ENCODE measurements around the gene GPR25. TPM values are rescaled to one million over a fixed set of nuclear protein-coding genes. Genes with fewer than 3 reads are reported as not detected.

The GPR25 gene
- total and polyA plus RNA-seq, 10 of the 15 experiments (the other 5 are each of a cell fraction or from before 2014, with no cell fraction given): not detected

DNA sequence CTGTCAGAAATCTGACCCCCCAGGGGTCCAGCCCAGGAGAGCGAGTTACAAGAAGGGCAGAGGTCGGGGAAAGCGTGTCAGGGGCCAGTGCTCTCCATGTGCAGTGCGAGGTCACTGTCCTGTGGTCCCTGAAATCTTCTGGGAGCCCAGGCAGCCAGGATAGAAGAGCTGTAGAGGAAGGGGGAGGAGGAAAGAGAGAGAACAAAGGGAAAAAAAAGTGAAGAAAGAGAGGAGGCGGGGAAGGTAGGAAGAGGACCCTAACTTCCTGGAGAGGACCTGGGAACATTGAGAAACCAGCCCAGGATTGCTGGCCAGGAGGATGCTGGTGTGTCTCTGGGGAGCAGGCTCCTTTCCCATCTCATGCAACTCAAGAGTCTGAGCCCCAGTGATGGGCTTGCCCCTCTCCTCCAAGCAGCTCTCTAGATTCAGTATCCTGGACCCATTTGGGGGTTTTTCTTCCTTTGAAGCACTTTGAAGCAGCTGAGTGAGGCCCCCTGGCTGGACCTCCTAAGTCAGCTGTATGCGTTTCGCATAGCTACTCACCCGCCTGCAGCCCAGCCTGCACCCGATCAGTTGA, 15.1 kb downstream of the GPR25 start (continued):
- TF ChIP-seq, protein P1, sequence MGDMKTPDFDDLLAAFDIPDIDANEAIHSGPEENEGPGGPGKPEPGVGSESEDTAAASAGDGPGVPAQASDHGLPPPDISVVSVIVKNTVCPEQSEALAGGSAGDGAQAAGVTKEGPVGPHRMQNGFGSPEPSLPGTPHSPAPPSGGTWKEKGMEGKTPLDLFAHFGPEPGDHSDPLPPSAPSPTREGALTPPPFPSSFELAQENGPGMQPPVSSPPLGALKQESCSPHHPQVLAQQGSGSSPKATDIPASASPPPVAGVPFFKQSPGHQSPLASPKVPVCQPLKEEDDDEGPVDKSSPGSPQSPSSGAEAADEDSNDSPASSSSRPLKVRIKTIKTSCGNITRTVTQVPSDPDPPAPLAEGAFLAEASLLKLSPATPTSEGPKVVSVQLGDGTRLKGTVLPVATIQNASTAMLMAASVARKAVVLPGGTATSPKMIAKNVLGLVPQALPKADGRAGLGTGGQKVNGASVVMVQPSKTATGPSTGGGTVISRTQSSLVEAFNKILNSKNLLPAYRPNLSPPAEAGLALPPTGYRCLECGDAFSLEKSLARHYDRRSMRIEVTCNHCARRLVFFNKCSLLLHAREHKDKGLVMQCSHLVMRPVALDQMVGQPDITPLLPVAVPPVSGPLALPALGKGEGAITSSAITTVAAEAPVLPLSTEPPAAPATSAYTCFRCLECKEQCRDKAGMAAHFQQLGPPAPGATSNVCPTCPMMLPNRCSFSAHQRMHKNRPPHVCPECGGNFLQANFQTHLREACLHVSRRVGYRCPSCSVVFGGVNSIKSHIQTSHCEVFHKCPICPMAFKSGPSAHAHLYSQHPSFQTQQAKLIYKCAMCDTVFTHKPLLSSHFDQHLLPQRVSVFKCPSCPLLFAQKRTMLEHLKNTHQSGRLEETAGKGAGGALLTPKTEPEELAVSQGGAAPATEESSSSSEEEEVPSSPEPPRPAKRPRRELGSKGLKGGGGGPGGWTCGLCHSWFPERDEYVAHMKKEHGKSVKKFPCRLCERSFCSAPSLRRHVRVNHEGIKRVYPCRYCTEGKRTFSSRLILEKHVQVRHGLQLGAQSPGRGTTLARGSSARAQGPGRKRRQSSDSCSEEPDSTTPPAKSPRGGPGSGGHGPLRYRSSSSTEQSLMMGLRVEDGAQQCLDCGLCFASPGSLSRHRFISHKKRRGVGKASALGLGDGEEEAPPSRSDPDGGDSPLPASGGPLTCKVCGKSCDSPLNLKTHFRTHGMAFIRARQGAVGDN (IDR thresholded peaks at IDR 0.05): no peak
- TF ChIP-seq SP1 (IDR thresholded peaks at IDR 0.05; ENCODE audit: low read depth, low read length) (no peak), MEF2B (IDR thresholded peaks at IDR 0.05; ENCODE audit: partially characterized antibody, poor library complexity, severe bottlenecking) (no peak), ESRRA (IDR thresholded peaks at IDR 0.05; ENCODE audit: low read length) (no peak), SREBF2 (IDR thresholded peaks at IDR 0.05; ENCODE audit: low read length) (no peak), MEF2A (IDR thresholded peaks at IDR 0.05; ENCODE audit: insufficient read depth, low read depth, low read length) (no peak), RAD51 (IDR thresholded peaks at IDR 0.05) (no peak), ZZZ3 (IDR thresholded peaks at IDR 0.05; ENCODE audit: control insufficient read depth, insufficient read length, low read depth) (no peak)
- TF ChIP-seq, protein P2, sequence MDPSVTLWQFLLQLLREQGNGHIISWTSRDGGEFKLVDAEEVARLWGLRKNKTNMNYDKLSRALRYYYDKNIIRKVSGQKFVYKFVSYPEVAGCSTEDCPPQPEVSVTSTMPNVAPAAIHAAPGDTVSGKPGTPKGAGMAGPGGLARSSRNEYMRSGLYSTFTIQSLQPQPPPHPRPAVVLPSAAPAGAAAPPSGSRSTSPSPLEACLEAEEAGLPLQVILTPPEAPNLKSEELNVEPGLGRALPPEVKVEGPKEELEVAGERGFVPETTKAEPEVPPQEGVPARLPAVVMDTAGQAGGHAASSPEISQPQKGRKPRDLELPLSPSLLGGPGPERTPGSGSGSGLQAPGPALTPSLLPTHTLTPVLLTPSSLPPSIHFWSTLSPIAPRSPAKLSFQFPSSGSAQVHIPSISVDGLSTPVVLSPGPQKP (IDR thresholded peaks at IDR 0.05; ENCODE audit: low read depth, low read length): no peak
- TF ChIP-seq, protein P3, sequence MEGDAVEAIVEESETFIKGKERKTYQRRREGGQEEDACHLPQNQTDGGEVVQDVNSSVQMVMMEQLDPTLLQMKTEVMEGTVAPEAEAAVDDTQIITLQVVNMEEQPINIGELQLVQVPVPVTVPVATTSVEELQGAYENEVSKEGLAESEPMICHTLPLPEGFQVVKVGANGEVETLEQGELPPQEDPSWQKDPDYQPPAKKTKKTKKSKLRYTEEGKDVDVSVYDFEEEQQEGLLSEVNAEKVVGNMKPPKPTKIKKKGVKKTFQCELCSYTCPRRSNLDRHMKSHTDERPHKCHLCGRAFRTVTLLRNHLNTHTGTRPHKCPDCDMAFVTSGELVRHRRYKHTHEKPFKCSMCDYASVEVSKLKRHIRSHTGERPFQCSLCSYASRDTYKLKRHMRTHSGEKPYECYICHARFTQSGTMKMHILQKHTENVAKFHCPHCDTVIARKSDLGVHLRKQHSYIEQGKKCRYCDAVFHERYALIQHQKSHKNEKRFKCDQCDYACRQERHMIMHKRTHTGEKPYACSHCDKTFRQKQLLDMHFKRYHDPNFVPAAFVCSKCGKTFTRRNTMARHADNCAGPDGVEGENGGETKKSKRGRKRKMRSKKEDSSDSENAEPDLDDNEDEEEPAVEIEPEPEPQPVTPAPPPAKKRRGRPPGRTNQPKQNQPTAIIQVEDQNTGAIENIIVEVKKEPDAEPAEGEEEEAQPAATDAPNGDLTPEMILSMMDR (IDR thresholded peaks at IDR 0.05 in 2 of 3, conservative IDR thresholded peaks at IDR 0.05 in 1 of 3; ENCODE audit: control insufficient read depth in 2 of 3, extremely low read depth in 1 of 3, insufficient read depth in 1 of 3, low read depth in 3 of 3, low read length in 3 of 3): peak in 1 of 3 experiments; percentile 5; a peak in 1 of 6 replicates
- TF ChIP-seq, protein P4, sequence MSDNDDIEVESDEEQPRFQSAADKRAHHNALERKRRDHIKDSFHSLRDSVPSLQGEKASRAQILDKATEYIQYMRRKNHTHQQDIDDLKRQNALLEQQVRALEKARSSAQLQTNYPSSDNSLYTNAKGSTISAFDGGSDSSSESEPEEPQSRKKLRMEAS (IDR thresholded peaks at IDR 0.05; ENCODE audit: low read depth, low read length): no peak
- TF ChIP-seq, protein P5, sequence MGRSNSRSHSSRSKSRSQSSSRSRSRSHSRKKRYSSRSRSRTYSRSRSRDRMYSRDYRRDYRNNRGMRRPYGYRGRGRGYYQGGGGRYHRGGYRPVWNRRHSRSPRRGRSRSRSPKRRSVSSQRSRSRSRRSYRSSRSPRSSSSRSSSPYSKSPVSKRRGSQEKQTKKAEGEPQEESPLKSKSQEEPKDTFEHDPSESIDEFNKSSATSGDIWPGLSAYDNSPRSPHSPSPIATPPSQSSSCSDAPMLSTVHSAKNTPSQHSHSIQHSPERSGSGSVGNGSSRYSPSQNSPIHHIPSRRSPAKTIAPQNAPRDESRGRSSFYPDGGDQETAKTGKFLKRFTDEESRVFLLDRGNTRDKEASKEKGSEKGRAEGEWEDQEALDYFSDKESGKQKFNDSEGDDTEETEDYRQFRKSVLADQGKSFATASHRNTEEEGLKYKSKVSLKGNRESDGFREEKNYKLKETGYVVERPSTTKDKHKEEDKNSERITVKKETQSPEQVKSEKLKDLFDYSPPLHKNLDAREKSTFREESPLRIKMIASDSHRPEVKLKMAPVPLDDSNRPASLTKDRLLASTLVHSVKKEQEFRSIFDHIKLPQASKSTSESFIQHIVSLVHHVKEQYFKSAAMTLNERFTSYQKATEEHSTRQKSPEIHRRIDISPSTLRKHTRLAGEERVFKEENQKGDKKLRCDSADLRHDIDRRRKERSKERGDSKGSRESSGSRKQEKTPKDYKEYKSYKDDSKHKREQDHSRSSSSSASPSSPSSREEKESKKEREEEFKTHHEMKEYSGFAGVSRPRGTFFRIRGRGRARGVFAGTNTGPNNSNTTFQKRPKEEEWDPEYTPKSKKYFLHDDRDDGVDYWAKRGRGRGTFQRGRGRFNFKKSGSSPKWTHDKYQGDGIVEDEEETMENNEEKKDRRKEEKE (IDR thresholded peaks at IDR 0.05): no peak
- TF ChIP-seq, protein P6, sequence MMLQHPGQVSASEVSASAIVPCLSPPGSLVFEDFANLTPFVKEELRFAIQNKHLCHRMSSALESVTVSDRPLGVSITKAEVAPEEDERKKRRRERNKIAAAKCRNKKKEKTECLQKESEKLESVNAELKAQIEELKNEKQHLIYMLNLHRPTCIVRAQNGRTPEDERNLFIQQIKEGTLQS (IDR thresholded peaks at IDR 0.05; ENCODE audit: borderline replicate concordance, extremely low read depth, low read depth, low read length): no peak
